NB4 (cell line): ENCODE measurements around the gene TSPAN15.

Source experiments
- DNase-seq: peaks from one replicate; pipeline ENCODE4 v3.0.0; 2010; ENCODE audit warnings: low read depth
- H3K4me3 ChIP-seq: one replicate; pipeline ENCODE4 v1.5.1; 2011; ENCODE audit warnings: mild to moderate bottlenecking, low read depth, low read length, moderate library complexity
- MYC ChIP-seq: IDR thresholded peaks from 2 replicates; pipeline ENCODE4 v1.6.1; 2011; ENCODE audit warnings: low read depth, low read length
- POLR2A ChIP-seq: IDR thresholded peaks from 2 replicates; pipeline ENCODE4 v1.6.1; 2011; ENCODE audit warnings: mild to moderate bottlenecking; ENCODE audit not compliant: insufficient read length; ENCODE audit errors: extremely low read depth
- TF ChIP-seq, protein P1 (sequence below): IDR thresholded peaks from one replicate; pipeline ENCODE4 v1.5.1; 2012; ENCODE audit warnings: low read depth, low read length
- TF ChIP-seq, protein P2 (sequence below): IDR thresholded peaks from 2 replicates; pipeline ENCODE4 v1.6.1; 2011; ENCODE audit warnings: low read depth, low read length

TSPAN15 gene

DNA sequence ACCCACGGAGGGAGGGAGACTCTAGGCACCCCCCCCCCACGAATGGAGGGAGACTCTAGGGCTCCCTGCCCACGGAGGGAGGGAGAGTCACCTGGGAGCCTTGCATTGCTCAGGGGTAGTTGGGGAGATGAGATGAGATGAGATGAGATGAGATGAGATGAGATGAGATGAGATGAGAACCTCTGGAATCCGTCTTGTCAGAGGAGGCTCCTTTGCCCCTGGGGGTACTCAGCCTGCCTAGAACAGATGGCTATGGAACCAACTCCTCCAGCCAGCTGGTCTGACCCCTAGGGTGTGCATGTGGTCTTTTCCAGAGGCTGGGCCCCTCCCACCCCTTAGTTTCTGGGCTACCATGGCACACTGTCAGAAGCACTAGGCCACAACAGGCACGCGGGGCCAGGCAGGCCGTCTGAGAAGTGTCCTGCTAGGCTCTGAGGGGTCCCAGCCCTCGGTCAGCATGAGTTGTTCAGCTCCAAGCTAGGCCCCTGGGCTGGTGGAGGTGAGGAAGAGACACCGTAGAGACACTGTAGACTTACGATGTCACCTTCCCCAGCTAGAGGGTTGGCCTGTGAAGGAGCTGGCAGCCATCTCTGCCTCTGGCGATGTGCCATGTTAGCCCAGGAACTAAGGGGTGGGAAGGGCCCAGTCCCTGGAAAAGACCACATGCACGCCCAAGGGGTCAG lies 8.8 kb downstream of the TSPAN15 start:
- no peak overlapping the region for H3K4me3 ChIP-seq
- TF ChIP-seq, protein P1, sequence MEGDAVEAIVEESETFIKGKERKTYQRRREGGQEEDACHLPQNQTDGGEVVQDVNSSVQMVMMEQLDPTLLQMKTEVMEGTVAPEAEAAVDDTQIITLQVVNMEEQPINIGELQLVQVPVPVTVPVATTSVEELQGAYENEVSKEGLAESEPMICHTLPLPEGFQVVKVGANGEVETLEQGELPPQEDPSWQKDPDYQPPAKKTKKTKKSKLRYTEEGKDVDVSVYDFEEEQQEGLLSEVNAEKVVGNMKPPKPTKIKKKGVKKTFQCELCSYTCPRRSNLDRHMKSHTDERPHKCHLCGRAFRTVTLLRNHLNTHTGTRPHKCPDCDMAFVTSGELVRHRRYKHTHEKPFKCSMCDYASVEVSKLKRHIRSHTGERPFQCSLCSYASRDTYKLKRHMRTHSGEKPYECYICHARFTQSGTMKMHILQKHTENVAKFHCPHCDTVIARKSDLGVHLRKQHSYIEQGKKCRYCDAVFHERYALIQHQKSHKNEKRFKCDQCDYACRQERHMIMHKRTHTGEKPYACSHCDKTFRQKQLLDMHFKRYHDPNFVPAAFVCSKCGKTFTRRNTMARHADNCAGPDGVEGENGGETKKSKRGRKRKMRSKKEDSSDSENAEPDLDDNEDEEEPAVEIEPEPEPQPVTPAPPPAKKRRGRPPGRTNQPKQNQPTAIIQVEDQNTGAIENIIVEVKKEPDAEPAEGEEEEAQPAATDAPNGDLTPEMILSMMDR: no peak
- no peak for TF ChIP-seq MYC
- TF ChIP-seq, protein P2, sequence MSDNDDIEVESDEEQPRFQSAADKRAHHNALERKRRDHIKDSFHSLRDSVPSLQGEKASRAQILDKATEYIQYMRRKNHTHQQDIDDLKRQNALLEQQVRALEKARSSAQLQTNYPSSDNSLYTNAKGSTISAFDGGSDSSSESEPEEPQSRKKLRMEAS: no peak
- TF ChIP-seq POLR2A: no peak
- no peak for DNase-seq

DNA sequence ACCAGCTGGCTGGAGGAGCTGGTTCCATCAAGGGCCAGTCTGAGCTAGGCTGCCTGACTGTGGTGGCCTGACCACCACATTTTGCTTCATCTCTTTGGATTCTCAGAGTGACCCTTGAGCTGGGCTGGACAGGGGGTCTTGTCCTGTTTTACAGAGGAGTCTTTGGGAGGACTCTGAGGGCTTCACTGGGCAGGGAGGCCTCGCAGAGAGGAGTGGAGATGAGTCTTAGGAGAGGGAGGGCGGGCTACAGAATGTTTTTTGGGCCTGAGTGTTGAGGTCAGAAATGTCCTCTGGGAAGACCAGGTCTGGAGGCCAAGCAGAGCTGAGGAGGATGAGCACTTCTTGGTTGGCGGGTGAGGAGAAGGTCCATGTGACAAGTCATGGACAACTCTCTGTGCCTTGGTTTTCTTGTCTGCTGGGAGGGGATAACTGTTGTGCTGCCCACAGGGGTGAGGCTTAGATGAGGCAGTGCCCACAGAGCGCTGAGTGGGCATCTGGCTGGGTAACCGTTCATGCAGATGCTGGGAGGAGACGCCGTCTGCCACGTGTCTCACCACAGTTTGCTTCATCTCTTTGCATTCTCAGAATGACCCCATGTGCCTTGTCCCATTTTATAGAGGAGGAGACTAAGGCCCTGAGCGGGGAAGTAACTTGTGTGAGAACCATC lies 9.4 kb downstream of the TSPAN15 start:
- TF ChIP-seq, protein P1: no peak
- TF ChIP-seq MYC (no peak), POLR2A (no peak)
- TF ChIP-seq, protein P2: 0 out of 2 replicates have a peak, but pooled peaks have one; percentile 3
- no peak overlapping the region for H3K4me3 ChIP-seq
- no peak for DNase-seq

DNA sequence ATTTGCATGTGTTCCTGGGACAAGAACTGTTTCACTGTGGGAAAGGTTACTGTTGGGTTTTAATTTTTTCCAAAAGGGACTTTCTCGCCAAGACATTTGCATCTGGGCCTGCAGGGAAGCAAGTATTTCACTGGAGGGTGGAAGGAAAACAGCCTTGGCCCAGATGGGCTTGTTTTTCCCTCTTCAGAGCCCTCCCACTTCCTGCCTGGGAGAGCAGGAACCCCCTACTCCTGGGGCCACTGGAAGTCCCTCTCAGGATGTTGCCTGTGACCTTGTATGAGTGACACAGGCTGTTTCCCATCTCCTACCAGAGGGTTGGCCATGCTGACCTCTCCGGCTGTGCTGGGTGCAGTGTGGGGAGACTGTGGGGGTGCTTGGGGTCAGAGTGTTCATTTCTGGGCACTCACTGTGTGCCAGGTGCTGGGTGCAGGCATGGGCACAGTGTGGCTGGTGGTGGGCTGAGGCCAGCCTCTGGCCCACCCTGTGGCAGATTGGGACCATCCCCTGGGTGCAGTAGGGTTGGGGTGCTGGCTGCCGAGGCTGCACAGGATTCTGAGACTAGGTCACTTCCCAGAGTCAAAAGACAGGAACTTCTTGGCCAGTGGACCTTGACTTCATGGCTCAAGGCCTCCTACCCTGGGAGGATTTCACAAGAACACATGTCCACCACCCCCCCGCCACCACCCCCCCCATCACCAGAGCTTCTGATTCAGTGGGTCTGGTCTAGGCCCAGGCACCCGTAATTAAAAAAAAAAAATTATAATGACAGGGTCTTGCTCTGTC lies 10.2 kb downstream of the TSPAN15 start:
- TF ChIP-seq POLR2A (no peak), MYC (no peak)
- TF ChIP-seq, protein P1: no peak
- TF ChIP-seq, protein P2: no peak
- no peak for DNase-seq
- no peak overlapping the region for H3K4me3 ChIP-seq

DNA sequence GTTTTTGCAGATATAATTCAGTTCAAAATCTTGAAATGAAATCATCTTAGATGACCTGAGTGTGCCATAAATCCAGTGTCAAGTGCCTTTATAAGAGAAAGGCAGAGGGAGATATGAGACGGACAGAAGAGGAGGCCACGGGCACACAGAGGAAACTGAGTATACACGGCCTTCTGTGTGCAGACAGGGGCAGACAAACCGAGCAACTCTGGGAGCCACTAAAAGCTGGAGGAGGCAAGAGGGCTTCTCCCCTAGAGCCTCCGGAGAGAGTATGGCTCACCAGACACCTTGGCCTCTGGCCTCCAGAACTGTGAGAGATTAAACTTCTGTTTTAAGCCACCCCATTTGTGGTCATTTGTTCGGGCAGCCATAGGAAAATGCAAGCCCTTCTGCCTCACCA lies 12.6 kb downstream of the TSPAN15 start:
- DNase-seq: no peak
- TF ChIP-seq, protein P2: no peak
- TF ChIP-seq POLR2A: no peak
- TF ChIP-seq, protein P1: no peak
- no peak overlapping the region for H3K4me3 ChIP-seq

DNA sequence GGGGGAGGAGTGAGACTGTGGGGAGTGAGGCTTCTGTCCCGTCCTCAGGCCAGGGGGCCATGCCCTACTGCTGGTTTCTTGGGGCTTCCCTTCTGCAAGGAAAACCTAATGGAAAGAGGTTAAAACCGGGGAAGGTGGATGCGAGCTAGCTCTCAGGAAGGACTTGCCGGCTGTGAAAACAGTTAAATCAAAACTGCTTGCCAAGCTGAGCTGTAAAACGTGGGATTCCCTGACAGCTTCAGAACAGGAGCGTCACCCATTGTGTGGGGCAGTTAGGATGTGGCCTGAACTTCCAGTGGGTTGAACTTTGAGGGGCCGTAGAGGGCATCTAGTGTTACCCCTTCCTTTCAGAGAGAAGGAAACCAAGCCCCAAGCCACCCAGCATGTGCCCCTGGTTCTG lies 13.1 kb downstream of the TSPAN15 start:
- TF ChIP-seq, protein P2: no peak
- TF ChIP-seq MYC (no peak), POLR2A (no peak)
- TF ChIP-seq, protein P1: no peak
- DNase-seq: no peak
- no peak overlapping the region for H3K4me3 ChIP-seq
